ENCODE results near the gene HAUS2. TPM values are rescaled to one million over a fixed set of nuclear protein-coding genes. Genes with fewer than 3 reads are reported as not detected.
A peak's percentile ranks its signal among the peaks of the same experiment; 100 is the strongest.
"Not testable (repeated sequence)": the region's sequence is repeated elsewhere in the genome, so short reads cannot be mapped to it uniquely, and the experiment has no call there.

HAUS2 gene
- total RNA-seq, 2 donors from 2014 or later, result 21.5 to 23.0 TPM

- Histone ChIP-seq H3K27ac (peak overlapping the region; percentile 66 to 81), H3K9me3 (no peaks in the 10 kb centered on the region), H3K27me3 (no peaks in the 10 kb centered on the region), H3K4me3 (no peak overlapping the region), H3K36me3 (no peaks in the 10 kb centered on the region), H3K4me1 (peaks cover 0 to 57% of the 10 kb centered on the region in 2 donors)
- TF ChIP-seq CTCF (IDR thresholded peaks at IDR 0.05), result no peak
- peak; percentile 78 for DNase-seq (ENCODE audit: low spot score)
Observed at GRCh38 chr15:42593143-42593542, 44.5 kb downstream of the HAUS2 start.

- Histone ChIP-seq H3K36me3 (no peaks in the 10 kb centered on the region), H3K27me3 (no peaks in the 10 kb centered on the region), H3K4me1 (peaks cover 0 to 57% of the 10 kb centered on the region in 2 donors), H3K4me3 (no peak overlapping the region), H3K27ac (peak overlapping the region; percentile 66 to 81), H3K9me3 (no peaks in the 10 kb centered on the region)
- DNase-seq (ENCODE audit: low spot score), result no peak
- TF ChIP-seq CTCF (IDR thresholded peaks at IDR 0.05), result no peak
Observed at GRCh38 chr15:42594095-42594494, 45.5 kb downstream of the HAUS2 start.

GRCh38 chr15:42595626-42596240, 47.1 kb downstream of the HAUS2 start:
- Histone ChIP-seq H3K9me3 (no peaks in the 10 kb centered on the region), H3K4me1 (peaks cover 0 to 57% of the 10 kb centered on the region in 2 donors), H3K27me3 (no peaks in the 10 kb centered on the region), H3K36me3 (no peaks in the 10 kb centered on the region), H3K4me3 (no peak overlapping the region), H3K27ac (peak overlapping the region; percentile 10 to 44)
- no peak for TF ChIP-seq CTCF (IDR thresholded peaks at IDR 0.05)
- no peak for DNase-seq (ENCODE audit: low spot score)

GRCh38 chr15:42601316-42601715, 52.7 kb downstream of the HAUS2 start:
- H3K27me3 ChIP-seq; H3K36me3 ChIP-seq; H3K4me3 ChIP-seq; H3K9me3 ChIP-seq; H3K27ac ChIP-seq; DNase-seq (ENCODE audit: low spot score): not testable (repeated sequence)
- H3K4me1 ChIP-seq, result peaks cover 0 to 25% of the 10 kb centered on the region in 2 donors

- TF ChIP-seq CTCF (IDR thresholded peaks at IDR 0.05), result no peak
- H3K9me3 ChIP-seq, result no peaks in the 10 kb centered on the region
- H3K36me3 ChIP-seq, result peaks cover 11% of the 10 kb centered on the region
- no peaks in the 10 kb centered on the region for H3K27me3 ChIP-seq
- DNase-seq (ENCODE audit: low spot score), result no peak
- peaks cover 0 to 24% of the 10 kb centered on the region in 2 donors for H3K4me1 ChIP-seq
- H3K4me3 ChIP-seq, result no peak overlapping the region
- no peak overlapping the region for H3K27ac ChIP-seq
Observed at GRCh38 chr15:42602501-42602900, 53.9 kb downstream of the HAUS2 start.

- H3K4me3 ChIP-seq, result no peak overlapping the region
- no peaks in the 10 kb centered on the region for H3K27me3 ChIP-seq
- H3K9me3 ChIP-seq, result no peaks in the 10 kb centered on the region
- H3K4me1 ChIP-seq, result peaks cover 0 to 39% of the 10 kb centered on the region in 2 donors
- no peak for DNase-seq (ENCODE audit: low spot score)
- TF ChIP-seq CTCF (IDR thresholded peaks at IDR 0.05), result no peak
- H3K36me3 ChIP-seq, result peaks cover 11% of the 10 kb centered on the region
- H3K27ac ChIP-seq, result no peak overlapping the region
Observed at GRCh38 chr15:42603978-42604377, 55.3 kb downstream of the HAUS2 start.

All from right atrium auricular region (tissue), 2 donors.